ENCODE results near the gene GDF11. TPM values are rescaled to one million over a fixed set of nuclear protein-coding genes. Genes with fewer than 3 reads are reported as not detected.
A peak's percentile ranks its signal among the peaks of the same experiment; 100 is the strongest.
"Not testable (repeated sequence)": the region's sequence is repeated elsewhere in the genome, so short reads cannot be mapped to it uniquely, and the experiment has no call there.

GDF11 gene
- total RNA-seq, 2 experiments from 2014 or later, result 10.2 to 11.5 TPM

DNA sequence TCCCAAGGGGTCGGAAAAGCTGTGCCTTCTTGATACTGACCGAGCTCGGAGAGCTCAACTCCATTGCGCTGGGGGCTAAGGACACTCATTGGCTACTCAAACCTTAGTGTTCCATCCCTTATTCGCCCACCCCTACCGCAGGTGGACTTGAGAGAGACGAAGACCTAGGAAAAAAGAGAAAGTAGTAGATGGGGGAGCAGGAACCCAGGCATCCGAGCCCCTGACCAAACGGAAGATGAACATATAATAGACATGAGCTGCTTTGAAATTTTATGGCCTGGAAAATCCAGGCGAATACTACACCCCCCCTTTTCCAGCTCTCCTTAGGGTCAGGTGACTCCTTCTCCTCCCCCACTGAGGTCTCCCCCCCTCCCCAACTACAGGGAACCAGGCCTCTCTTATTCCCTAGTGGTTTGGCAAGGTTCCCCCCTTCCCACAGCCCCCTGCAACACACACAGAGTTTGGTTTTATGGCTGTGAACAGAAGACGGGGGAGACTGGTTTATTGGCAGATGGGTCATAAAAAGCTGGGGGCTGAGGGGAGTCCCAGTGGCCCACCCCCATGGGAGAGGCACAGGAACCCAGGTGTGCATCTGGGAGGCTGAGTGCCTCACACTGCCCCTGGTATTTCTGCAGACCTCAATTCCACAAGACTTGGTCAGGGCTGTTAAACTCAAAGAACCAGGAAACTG is 1.6 kb downstream of the GDF11 start:
- Mint-ChIP-seq H3K27ac (peak overlapping the region; percentile 73), H3K9me3 (no peaks in the 10 kb centered on the region), H3K27me3 (peaks cover 4% of the 10 kb centered on the region), H3K4me3 (peak overlapping the region; percentile 87), H3K4me1 (peaks cover 32% of the 10 kb centered on the region), H3K36me3 (peaks cover 4% of the 10 kb centered on the region)
- POLR2A ChIA-PET, result interaction anchor here (0.6 to 2.4 kb wide), 10 partner anchors 7 to 201 kb away, joined by 3 to 11 read pairs (median 6); partner anchors contain the start of genes CD63, ORMDL2, PYM1 and SARNP
- DNase-seq (no peak), ATAC-seq (ENCODE audit: low read depth) (no peak)

DNA sequence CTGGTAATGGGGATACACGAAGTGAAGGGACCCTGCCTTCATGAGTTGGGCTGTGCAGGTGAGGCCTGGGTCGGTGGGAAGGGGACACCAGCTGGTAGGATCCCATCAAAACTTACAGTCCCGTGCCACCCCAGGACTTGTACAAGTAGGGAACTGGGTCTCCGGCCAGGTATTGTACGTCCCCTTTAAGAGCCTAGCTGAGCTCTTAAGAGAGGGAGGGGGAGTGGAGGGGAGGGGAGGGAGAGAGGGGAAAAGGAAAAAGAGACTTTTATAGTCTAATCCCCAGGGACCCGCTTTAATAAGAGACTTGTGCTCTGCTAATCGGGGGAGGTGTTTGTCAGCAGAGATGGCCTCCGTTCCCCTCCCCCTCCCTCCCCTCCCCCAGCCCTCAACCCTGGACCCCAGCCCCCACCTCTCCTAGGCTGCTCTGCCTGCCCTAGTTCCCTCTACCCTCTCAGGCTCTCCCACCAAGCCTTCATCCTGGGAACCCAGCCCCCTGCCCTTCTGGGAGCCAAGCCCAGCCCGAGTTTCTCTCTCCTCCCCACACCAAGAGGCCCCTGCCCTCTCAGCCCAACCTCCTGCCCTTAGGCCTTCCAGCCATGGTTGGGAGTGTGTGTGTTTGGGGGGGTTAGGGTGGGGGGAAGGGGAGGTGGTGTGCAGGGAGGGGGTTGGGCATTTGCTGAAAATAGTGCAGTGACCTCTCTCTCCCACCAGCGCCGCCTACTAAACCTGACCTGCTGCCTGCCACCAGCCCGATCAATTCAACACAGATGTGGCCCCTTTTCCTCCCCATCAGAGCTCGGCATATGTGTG is 2.6 kb downstream of the GDF11 start:
- Mint-ChIP-seq H3K9me3 (no peaks in the 10 kb centered on the region), H3K27me3 (peaks cover 4% of the 10 kb centered on the region), H3K4me3 (no peak overlapping the region), H3K27ac (no peak overlapping the region), H3K36me3 (peaks cover 7% of the 10 kb centered on the region), H3K4me1 (peaks cover 32% of the 10 kb centered on the region)
- POLR2A ChIA-PET, result interaction anchor here (1.3 kb wide), 1 partner anchor 72 kb away, joined by 4 read pairs; the partner anchor contains the start of genes ORMDL2 and SARNP
- no peak for DNase-seq
- no peak for ATAC-seq (ENCODE audit: low read depth)

DNA sequence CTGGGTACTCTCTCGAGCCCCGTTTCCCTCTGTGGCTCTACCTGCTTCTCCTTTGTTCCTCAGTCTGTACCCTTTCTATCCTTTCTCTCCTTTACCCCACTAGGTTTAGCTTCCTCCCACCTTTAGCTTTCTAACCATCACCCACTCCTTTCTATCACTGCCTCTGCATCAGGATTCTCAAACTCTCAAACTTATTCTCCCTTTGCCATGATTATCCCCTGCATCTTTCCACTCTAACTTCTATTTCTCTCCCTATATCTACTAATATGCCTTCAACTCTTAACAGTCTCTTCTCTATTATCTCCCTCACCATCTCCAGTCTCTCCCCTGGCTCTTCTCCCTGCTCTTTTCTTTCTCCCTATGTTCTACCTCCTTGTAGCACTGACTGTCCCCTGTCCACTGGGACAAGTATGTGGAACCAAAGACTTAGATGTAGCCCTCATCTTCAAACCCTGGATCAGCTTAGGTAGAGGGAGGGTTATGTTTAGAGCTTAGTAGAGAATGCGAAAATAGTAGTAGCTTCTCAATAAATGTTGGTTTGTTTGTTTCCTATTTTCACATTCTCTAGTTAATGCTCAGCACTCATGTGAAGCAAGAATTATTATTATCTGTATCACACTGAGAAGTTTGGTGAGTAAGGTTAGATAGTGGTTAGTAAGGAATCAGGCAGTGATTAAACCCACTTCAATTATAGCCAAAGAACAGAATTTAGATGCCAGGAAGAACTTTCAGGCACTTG is 3.4 kb downstream of the GDF11 start:
- DNase-seq (no peak), ATAC-seq (ENCODE audit: low read depth) (no peak)
- Mint-ChIP-seq H3K27me3 (peaks cover 4% of the 10 kb centered on the region), H3K27ac (peak overlapping the region; percentile 43), H3K36me3 (peaks cover 7% of the 10 kb centered on the region), H3K4me1 (peaks cover 30% of the 10 kb centered on the region), H3K9me3 (no peaks in the 10 kb centered on the region), H3K4me3 (no peak overlapping the region)
- POLR2A ChIA-PET, result interaction anchor here (0.7 kb wide), 1 partner anchor 699 kb away, joined by 3 read pairs; no protein-coding TSS in a partner anchor

DNA sequence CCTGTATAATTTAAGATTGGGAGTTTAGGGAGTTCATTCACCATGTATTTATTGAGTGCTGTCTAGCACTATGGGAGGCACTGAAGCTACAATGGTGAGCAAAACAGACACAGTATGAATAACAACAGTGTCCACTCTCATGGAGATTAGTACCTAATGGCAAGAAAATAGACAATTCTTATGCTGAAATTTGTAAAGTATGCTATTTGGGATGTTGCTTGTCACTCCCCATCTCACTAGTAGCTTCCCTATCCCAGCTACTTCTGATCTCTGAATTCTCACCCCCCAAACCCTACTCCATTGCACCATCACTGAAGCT is 4.0 kb downstream of the GDF11 start:
- Mint-ChIP-seq H3K27me3 (peaks cover 4% of the 10 kb centered on the region), H3K4me1 (peaks cover 29% of the 10 kb centered on the region), H3K4me3 (no peak overlapping the region), H3K9me3 (no peaks in the 10 kb centered on the region), H3K27ac (no peak overlapping the region), H3K36me3 (peaks cover 7% of the 10 kb centered on the region)
- no peak for ATAC-seq (ENCODE audit: low read depth)
- no peak for DNase-seq
- POLR2A ChIA-PET, result interaction anchor here (0.7 kb wide), 1 partner anchor 698 kb away, joined by 3 read pairs; no protein-coding TSS in a partner anchor

DNA sequence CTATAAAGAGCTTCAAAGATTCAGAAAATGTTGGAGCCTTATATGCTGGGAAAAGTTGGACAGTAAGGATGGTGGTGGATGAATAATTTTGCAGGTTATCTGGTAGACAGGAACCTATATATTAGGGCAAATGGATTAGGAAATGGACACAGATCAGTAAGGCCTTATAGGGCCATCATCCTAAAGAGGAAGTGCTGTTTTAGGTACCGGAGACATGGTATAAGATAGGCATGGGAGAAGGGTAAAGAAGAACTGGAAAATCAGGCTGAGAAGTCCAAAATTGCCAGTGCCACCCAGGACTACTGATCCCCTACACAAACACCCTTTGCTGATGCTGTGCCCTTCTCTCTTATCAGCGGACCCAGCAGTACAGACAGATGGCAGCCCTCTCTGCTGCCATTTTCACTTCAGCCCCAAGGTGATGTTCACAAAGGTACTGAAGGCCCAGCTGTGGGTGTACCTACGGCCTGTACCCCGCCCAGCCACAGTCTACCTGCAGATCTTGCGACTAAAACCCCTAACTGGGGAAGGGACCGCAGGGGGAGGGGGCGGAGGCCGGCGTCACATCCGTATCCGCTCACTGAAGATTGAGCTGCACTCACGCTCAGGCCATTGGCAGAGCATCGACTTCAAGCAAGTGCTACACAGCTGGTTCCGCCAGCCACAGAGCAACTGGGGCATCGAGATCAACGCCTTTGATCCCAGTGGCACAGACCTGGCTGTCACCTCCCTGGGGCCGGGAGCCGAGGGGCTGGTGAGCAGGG is 5.5 kb downstream of the GDF11 start:
- Mint-ChIP-seq H3K9me3 (no peaks in the 10 kb centered on the region), H3K27ac (no peak overlapping the region), H3K27me3 (no peaks in the 10 kb centered on the region), H3K4me3 (no peak overlapping the region), H3K36me3 (peaks cover 9% of the 10 kb centered on the region), H3K4me1 (peaks cover 22% of the 10 kb centered on the region)
- no peak for ATAC-seq (ENCODE audit: low read depth)
- POLR2A ChIA-PET, result interaction anchor here (0.6 kb wide), 1 partner anchor 225 kb away, joined by 4 read pairs; the partner anchor contains the start of gene RAB5B
- no peak for DNase-seq

DNA sequence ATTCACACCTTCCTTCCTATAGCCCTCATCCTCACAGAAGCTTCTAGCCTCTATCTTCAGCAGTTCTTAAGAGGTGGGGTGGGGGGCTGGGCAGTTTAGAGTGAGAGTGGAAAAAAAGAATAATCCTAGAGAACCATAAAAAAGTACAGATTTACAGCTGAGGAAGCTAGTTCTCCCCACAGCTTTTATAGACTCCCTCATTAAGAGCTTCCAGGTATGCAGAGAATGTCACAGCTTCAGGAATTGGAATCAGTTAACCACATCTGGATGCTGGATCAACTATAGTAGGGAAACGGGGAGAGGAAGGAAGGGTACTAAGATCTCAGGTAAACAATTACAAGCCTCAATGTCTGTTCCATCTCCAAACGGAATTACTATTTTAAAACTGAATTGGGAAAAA is 12.3 kb downstream of the GDF11 start:
- Mint-ChIP-seq H3K27ac (no peak overlapping the region), H3K36me3 (peaks cover 24% of the 10 kb centered on the region), H3K4me3 (no peak overlapping the region), H3K4me1 (peaks cover 3% of the 10 kb centered on the region), H3K27me3 (no peaks in the 10 kb centered on the region), H3K9me3 (no peaks in the 10 kb centered on the region)
- no peak for DNase-seq
- POLR2A ChIA-PET, result no interaction called here
- ATAC-seq (ENCODE audit: low read depth), result no peak

DNA sequence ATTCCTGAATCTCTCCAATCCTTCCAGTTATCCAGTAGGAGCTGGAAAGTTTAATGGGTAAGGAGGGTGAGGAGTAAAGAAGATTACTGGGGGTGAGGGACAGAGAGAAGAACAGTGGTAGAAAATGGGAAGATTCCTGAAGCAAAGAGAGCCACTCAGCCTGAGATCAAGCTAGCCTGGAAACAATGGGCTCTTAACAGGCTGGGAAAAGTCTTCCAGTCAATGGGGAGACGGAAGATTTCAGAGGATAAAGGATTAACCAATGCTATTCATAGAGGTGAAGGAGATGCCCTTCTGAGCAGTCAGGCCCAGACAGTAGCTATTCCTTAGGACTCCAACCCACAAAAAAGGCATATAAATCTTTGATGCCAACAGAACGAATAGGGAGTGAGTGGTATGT is 14.8 kb downstream of the GDF11 start:
- Mint-ChIP-seq H3K4me3 (no peak overlapping the region), H3K4me1 (peaks cover 1% of the 10 kb centered on the region), H3K36me3 (peaks cover 31% of the 10 kb centered on the region), H3K9me3 (no peaks in the 10 kb centered on the region), H3K27me3 (no peaks in the 10 kb centered on the region), H3K27ac (no peak overlapping the region)
- ATAC-seq (ENCODE audit: low read depth), result no peak
- POLR2A ChIA-PET, result interaction anchor here (0.6 kb wide), 1 partner anchor 14 kb away, joined by 3 read pairs; no protein-coding TSS in a partner anchor
- DNase-seq, result no peak

DNA sequence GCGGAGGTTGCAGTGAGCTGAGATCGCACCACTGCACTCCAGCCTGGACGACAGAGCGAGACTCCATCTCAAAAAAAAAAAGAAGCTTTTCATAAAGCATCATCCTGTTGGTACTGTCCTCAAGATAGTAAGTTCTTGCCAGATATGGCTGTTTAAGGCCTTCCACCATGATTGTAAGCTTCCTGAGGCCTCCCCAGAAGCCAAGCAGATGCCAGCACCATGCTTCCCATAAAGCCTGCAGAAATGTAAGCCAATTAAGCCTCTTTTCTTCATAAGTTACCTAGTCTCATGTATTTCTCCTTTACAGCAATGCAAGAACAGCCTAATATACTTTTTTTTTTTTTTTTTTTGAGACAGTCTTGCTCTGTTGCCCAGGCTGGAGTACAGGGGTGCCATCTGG is 15.7 kb downstream of the GDF11 start:
- not testable (repeated sequence) for H3K9me3 Mint-ChIP-seq; H3K27ac Mint-ChIP-seq; H3K27me3 Mint-ChIP-seq; H3K4me3 Mint-ChIP-seq; ATAC-seq (ENCODE audit: low read depth); H3K4me1 Mint-ChIP-seq; DNase-seq
- POLR2A ChIA-PET, result interaction anchor here (0.7 kb wide), 1 partner anchor 22 kb away, joined by 7 read pairs; no protein-coding TSS in a partner anchor
- H3K36me3 Mint-ChIP-seq, result peaks cover 31% of the 10 kb centered on the region

DNA sequence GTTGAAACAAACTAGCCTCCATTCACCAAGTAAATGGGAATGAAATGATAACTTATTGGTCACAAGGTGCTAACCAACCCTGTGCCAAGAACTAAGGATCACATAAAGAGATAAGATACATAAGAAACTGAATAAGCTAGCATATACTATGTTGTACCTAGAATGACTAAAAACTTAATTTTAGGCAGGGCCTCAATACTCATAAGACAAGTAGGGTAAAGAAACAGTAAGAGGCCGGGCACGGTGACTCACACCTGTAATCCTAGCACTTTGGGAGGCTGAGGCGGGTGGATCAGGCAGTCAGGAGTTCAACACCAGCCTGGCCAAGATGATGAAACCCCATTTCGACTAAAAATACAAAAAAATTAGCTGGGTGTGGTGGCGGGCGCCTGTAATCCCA is 17.7 kb downstream of the GDF11 start:
- ATAC-seq (ENCODE audit: low read depth), result no peak
- Mint-ChIP-seq H3K4me3 (no peak overlapping the region), H3K9me3 (no peaks in the 10 kb centered on the region), H3K4me1 (peaks cover 1% of the 10 kb centered on the region), H3K27me3 (no peaks in the 10 kb centered on the region), H3K27ac (no peak overlapping the region), H3K36me3 (peaks cover 31% of the 10 kb centered on the region)
- DNase-seq, result no peak
- POLR2A ChIA-PET, result no interaction called here

DNA sequence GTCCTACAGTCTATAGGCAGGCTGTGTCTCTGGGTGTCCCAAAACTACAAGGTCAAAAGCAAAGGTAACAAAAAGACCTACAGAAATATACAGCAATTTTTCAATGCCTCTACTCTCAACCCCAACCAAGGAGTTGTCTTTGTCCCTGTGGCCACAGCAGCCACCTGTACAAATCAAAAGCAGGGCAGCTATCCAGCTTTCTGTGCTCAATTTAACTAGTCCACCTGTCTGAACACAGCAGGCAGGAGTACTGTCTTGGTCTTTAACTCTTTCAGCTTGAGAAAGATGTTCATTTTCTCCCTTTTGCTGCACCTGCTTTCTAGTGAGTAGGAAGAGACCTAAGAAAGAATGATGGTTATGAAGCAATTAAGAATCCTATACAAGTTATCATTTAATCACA is 19.7 kb downstream of the GDF11 start:
- Mint-ChIP-seq H3K36me3 (peaks cover 32% of the 10 kb centered on the region), H3K4me1 (peaks cover 3% of the 10 kb centered on the region), H3K9me3 (no peaks in the 10 kb centered on the region), H3K27me3 (no peaks in the 10 kb centered on the region), H3K27ac (no peak overlapping the region), H3K4me3 (no peak overlapping the region)
- no peak for DNase-seq
- ATAC-seq (ENCODE audit: low read depth), result no peak
- POLR2A ChIA-PET, result interaction anchor here (0.7 kb wide), 1 partner anchor 215 kb away, joined by 4 read pairs; no protein-coding TSS in a partner anchor

DNA sequence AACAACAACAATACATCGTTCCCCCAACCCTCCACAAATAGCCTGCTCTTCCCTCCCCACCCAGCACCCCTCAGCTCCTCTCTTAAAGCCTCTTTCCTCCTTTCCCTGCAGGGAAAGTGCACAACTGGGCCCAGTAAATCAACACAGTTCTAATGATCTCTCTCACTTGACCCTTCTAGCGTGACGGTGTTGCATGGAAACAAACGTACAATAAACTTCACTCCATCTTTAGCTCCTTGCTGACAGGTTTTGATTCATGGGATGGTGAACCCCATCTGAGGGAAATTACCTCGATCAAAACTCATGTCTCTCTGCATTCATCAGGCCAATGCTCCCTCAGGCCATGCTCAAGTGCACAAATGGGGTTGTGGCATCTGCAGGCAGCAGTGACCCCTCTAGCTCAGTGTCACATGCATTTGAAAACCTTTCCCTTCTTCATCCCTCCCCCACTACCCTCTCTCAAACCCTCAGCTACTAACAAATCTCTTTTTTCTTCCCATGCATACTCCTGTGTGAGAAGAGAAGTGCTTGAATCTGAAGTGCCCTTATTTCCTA is 22.9 kb downstream of the GDF11 start:
- Mint-ChIP-seq H3K36me3 (peaks cover 17% of the 10 kb centered on the region), H3K9me3 (no peaks in the 10 kb centered on the region), H3K4me1 (peaks cover 5% of the 10 kb centered on the region), H3K27ac (peak overlapping the region; percentile 66), H3K27me3 (no peaks in the 10 kb centered on the region), H3K4me3 (no peak overlapping the region)
- ATAC-seq (ENCODE audit: low read depth), result no peak
- DNase-seq, result no peak
- POLR2A ChIA-PET, result no interaction called here

DNA sequence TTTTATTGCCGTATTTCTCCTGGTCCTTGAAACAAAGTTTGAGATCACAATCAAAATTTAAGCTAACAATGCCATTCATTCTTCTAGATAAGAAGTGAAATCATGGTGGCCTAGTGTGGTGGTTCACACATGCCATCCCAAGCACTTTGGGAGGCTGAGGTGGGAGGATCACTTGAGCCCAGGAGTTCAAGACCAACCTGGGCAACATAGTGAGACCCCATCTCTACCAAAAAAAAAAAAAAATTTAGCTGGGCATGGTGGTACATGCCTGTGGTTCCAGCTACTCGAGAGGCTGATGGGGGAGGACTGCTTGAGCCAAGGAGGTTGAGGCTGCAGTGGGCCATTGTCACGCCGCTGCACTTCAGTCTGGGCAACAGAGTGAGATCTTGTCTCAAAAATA is 24.2 kb downstream of the GDF11 start:
- DNase-seq, result no peak
- no peak overlapping the region for H3K4me3 Mint-ChIP-seq
- H3K27me3 Mint-ChIP-seq, result no peaks in the 10 kb centered on the region
- no peak overlapping the region for H3K27ac Mint-ChIP-seq
- no peak for ATAC-seq (ENCODE audit: low read depth)
- H3K9me3 Mint-ChIP-seq, result no peaks in the 10 kb centered on the region
- peaks cover 7% of the 10 kb centered on the region for H3K4me1 Mint-ChIP-seq
- peaks cover 16% of the 10 kb centered on the region for H3K36me3 Mint-ChIP-seq
- POLR2A ChIA-PET, result no interaction called here

Data from activated naive CD8-positive, alpha-beta T cell treated with anti-CD3 and anti-CD28 coated beads, Interleukin-2, amount 10 ng/mL, durations not matched to agents 7 days and 5 days (primary cell).